GOT3 (cell line): ENCODE measurements around the gene PDXK.

ENCODE experiments used
- DNase-seq: peaks from one replicate; lab custom pipeline; 2025; ENCODE audit warnings: mixed read lengths; lab: John Stamatoyannopoulos, UW

PDXK gene

GRCh38 chr21:43806017-43806710 is 87.2 kb downstream of the PDXK start:
- DNase-seq, result no peak

DNA sequence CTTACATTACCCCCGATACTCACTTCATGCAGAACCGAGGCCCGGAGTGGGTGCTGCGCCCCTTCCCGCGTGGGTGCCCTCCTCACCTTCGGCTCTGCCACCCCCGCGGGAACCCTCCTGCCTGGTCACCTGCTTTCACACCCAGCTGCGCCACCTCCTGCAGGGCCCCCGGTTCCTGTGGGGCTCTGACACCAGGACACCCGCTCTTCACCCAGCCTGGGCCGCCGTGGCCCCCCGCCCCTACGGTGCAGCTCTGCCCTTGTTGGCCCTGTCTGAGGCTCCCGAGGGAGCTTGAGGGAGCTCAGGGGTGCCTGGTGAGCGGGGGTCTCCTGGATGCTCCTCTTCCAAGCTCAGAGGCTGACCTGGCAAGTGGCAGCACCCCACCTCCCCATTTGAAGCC is 89.4 kb downstream of the PDXK start:
- peak; percentile 27 for DNase-seq

DNA sequence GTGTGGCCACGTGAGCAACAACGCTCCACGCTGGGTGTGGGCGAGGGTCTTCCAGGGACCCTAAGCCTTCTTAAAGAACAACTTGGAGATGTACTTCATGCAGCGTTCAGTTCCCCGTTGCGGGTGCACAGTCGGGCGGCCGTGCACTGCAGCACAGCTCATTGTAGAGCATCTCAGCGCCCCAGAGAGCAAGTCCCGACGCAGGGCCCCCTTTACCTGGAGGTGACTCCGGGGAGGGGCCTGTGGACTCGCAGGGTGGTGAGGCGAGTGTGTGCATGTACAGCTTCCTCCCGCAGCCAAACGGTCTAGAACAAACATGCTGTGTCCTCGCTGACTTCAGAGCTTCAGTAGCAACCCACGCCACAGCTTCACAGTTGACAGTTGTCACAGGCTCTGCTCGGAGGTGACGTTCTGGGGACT is 89.9 kb downstream of the PDXK start:
- DNase-seq, result no peak

GRCh38 chr21:43809346-43809799 is 90.4 kb downstream of the PDXK start:
- no peak for DNase-seq

DNA sequence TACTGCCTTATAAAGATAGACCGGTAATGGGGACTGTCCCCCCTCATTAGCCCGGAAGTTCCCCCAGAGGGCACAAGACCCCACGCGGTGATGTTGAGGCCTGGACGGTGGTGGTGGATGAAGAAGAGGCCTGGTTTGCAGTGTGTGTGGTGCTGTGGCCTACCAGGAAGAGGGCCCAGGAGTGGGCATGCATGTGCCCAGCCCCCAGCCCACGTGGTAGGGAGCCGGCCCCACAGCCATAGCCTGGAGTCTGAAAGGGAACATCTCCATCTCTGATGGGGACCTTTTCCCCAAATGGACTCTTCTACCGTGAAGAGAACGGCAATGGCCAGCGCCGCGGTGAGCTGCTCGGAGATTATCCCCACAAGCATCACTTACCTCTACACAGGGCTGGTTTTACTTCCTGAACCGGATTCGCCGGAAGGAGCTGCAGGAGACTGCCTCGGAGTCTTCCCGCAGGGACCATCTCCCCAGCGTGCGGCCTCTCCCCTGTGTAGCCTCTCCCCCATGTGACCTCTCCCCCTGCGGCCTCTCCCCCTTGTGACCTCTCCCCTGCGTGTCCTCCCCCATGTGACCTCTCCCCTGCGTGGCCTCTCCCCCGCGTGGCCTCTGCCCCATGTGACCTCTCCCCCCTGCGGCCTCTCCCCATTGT is 91.0 kb downstream of the PDXK start:
- no peak for DNase-seq

- DNase-seq, result peak; percentile 54
Observed at GRCh38 chr21:43810505-43811261, 91.8 kb downstream of the PDXK start.

DNA sequence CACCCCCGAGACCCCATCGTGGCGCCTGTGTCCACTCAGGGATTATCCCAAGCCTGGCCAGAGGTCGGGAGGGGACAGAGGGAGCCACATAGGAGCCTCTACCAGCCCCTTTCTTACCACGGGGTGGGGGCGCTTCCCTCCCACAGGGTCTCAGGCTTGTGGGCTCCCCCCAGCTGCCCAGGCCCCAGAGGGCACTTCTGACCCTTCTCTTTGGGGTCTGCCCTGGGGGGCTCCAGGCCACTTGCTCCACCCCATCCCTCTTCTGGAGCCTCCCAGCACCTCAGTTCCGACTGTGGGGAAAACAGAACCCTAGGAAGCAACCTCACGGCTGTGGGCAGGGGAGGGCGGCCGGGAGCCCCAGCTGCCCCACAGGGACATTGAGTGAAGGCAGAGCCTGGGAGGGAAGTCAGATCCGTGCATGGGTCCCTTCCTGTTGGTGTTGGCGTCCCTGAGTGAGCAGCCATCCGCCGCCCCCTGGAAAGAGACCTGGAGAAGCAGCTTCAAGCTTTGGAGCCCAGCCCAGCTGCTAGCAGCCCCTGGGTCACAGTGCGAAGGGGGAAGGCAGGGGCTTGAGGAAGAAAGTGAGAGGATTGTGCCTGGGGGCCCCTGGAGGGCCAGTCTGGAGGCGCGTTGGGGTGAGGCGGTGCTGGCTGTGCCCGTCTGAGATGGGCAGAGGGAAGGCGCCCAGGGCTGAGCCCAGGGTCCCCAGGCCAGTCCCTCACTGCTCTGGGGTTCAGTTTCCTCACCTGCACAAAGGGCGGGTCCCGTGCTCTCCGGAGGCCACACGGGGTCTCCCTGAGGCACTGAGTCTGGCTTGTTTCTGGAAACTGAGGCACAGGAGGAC is 92.6 kb downstream of the PDXK start:
- DNase-seq, result no peak
